KOPT-K1 (cell line): ENCODE results near the gene CHMP5.

Source experiments
- H3K27ac ChIP-seq: fragments of 200-600 bp; sonication (generic); 2 replicates; pipeline ENCODE4 v1.5.1; 2016; ENCODE audit warnings: antibody characterized with exemption, mild to moderate bottlenecking, low read depth, low read length; ENCODE audit not compliant: poor library complexity, severe bottlenecking
- H3K36me3 ChIP-seq: fragments of 200-600 bp; sonication (generic); 2 replicates; pipeline ENCODE4 v1.5.1; 2017; ENCODE audit warnings: antibody characterized with exemption, mild to moderate bottlenecking, low read length, moderate library complexity; ENCODE audit not compliant: insufficient read depth
- H3K9me3 ChIP-seq: fragments of 200-600 bp; sonication (generic); 2 replicates; pipeline ENCODE4 v1.5.1; 2017; ENCODE audit warnings: antibody characterized with exemption, low read length, mild to moderate bottlenecking; ENCODE audit not compliant: insufficient read depth, poor library complexity, severe bottlenecking

CHMP5 gene

GRCh38 chr9:33233626-33234342 lies 31.1 kb upstream of the CHMP5 start:
- Histone ChIP-seq H3K36me3 (no peaks in the 10 kb centered on the region), H3K9me3 (no peaks in the 10 kb centered on the region), H3K27ac (no peak overlapping the region)

GRCh38 chr9:33234511-33235467 lies 30.1 kb upstream of the CHMP5 start:
- Histone ChIP-seq H3K36me3 (no peaks in the 10 kb centered on the region), H3K27ac (no peak overlapping the region)

GRCh38 chr9:33236571-33236970 lies 28.3 kb upstream of the CHMP5 start:
- no peaks in the 10 kb centered on the region for H3K9me3 ChIP-seq
- H3K27ac ChIP-seq, result no peak overlapping the region
- H3K36me3 ChIP-seq, result no peaks in the 10 kb centered on the region

More at GRCh38 chr9:33234511-33235467, 30.1 kb upstream of the CHMP5 start:
- H3K9me3 ChIP-seq, result no peaks in the 10 kb centered on the region

GRCh38 chr9:33239921-33240320 lies 24.9 kb upstream of the CHMP5 start, which contains the start of gene SPINK4:
Gene SPINK4, plus strand, starts transcription at chr9:33240167. Its CDS starts 42 bp downstream, at chr9:33240209.
- Histone ChIP-seq H3K9me3 (no peaks in the 10 kb centered on the region), H3K36me3 (no peaks in the 10 kb centered on the region), H3K27ac (peak within 1 kb of the TSS; percentile 53)

GRCh38 chr9:33241298-33241697 lies 23.6 kb upstream of the CHMP5 start:
- Histone ChIP-seq H3K36me3 (no peaks in the 10 kb centered on the region), H3K27ac (no peak overlapping the region), H3K9me3 (no peaks in the 10 kb centered on the region)

- Histone ChIP-seq H3K27ac (no peak overlapping the region), H3K9me3 (no peaks in the 10 kb centered on the region)
Observed at GRCh38 chr9:33242609-33243134, 22.2 kb upstream of the CHMP5 start.

GRCh38 chr9:33244137-33244784 lies 20.6 kb upstream of the CHMP5 start:
- Histone ChIP-seq H3K36me3 (peaks cover 6% of the 10 kb centered on the region; the same call in 1 of the 2 replicates), H3K27ac (no peak overlapping the region), H3K9me3 (no peaks in the 10 kb centered on the region)

More at GRCh38 chr9:33242609-33243134, 22.2 kb upstream of the CHMP5 start:
- H3K36me3 ChIP-seq, result 0 out of 2 replicates have a peak, but pooled peaks cover 2% of the 10 kb centered on the region

GRCh38 chr9:33245341-33245740 lies 19.5 kb upstream of the CHMP5 start:
- peaks cover 14% of the 10 kb centered on the region; the same call in 1 of the 2 replicates for H3K36me3 ChIP-seq
- H3K27ac ChIP-seq, result no peak overlapping the region
- no peaks in the 10 kb centered on the region for H3K9me3 ChIP-seq

- Histone ChIP-seq H3K27ac (no peak overlapping the region), H3K9me3 (no peaks in the 10 kb centered on the region), H3K36me3 (peaks cover 25% of the 10 kb centered on the region)
Observed at GRCh38 chr9:33246269-33246860, 18.5 kb upstream of the CHMP5 start.

- Histone ChIP-seq H3K27ac (no peak overlapping the region), H3K9me3 (no peaks in the 10 kb centered on the region), H3K36me3 (peaks cover 42% of the 10 kb centered on the region)
Observed at GRCh38 chr9:33248606-33249005, 16.2 kb upstream of the CHMP5 start.

- H3K27ac ChIP-seq, result no peak overlapping the region
- H3K36me3 ChIP-seq, result peaks cover 47% of the 10 kb centered on the region
- H3K9me3 ChIP-seq, result no peaks in the 10 kb centered on the region
Observed at GRCh38 chr9:33249087-33249658, 15.7 kb upstream of the CHMP5 start.

- Histone ChIP-seq H3K9me3 (no peaks in the 10 kb centered on the region), H3K36me3 (peaks cover 55% of the 10 kb centered on the region), H3K27ac (no peak overlapping the region)
Observed at GRCh38 chr9:33249983-33250382, 14.9 kb upstream of the CHMP5 start.

- Histone ChIP-seq H3K36me3 (peaks cover 61% of the 10 kb centered on the region), H3K27ac (no peak overlapping the region), H3K9me3 (no peaks in the 10 kb centered on the region)
Observed at GRCh38 chr9:33250458-33250995, 14.3 kb upstream of the CHMP5 start.

- H3K9me3 ChIP-seq, result no peaks in the 10 kb centered on the region
- peaks cover 91% of the 10 kb centered on the region for H3K36me3 ChIP-seq
- H3K27ac ChIP-seq, result no peak overlapping the region
Observed at GRCh38 chr9:33254211-33254610, 10.6 kb upstream of the CHMP5 start.
